ENCODE data around the gene PGA4.
"Not testable (repeated sequence)": the region's sequence is repeated elsewhere in the genome, so short reads cannot be mapped to it uniquely, and the experiment has no call there.

The PGA4 gene

DNA sequence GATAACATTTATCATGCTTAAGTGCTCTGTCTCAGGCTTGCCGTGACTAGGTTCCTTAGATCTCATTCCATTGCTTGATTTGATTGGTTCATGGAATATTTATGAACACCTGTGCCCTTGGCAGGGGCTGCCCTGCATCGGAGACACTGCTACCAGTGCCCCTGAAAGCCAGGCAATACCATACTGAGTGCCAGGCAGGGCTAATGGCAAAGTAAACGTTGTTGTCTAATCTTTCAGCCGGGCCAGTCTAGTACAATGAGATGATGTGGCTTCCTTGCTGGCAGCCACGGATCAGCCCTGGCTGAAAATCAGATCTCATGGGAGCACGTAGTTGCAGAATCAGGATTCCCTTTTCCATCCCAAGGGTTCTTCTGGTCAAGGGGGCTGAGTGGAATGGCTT, 23.8 kb upstream of the PGA4 start:
- Histone ChIP-seq H3K9ac (ENCODE audit: low read depth, low read length) (no peak overlapping the region), H3K79me2 (ENCODE audit: insufficient read depth, low read length) (no peaks in the 10 kb centered on the region), H3K27me3 (ENCODE audit: insufficient read depth, low read length, poor library complexity) (peaks cover 12% of the 10 kb centered on the region), H4K20me1 (ENCODE audit: insufficient read depth, low read length) (no peaks in the 10 kb centered on the region), H3K9me3 (ENCODE audit: insufficient read depth, low read length, severe bottlenecking) (no peaks in the 10 kb centered on the region), H2AFZ (ENCODE audit: low read depth, low read length) (no peak overlapping the region), H3K4me3 (ENCODE audit: low read depth in 1 of 2, low read length in 2 of 2) (no peak overlapping the region), H3K4me1 (ENCODE audit: insufficient read depth, low read length) (no peaks in the 10 kb centered on the region), H3K27ac (ENCODE audit: low read length) (no peak overlapping the region), H3K4me2 (ENCODE audit: insufficient read depth, low read length) (no peak overlapping the region), H3K36me3 (ENCODE audit: insufficient read depth, low read length) (no peaks in the 10 kb centered on the region)
- DNase-seq (no peak), ATAC-seq (ENCODE audit: insufficient read depth, low read depth) (no peak)
- no peak for TF ChIP-seq EZH2 (IDR thresholded peaks at IDR 0.05; ENCODE audit: borderline replicate concordance, low read depth, low read length, severe bottlenecking)
- TF ChIP-seq CTCF (IDR thresholded peaks at IDR 0.05; ENCODE audit: borderline replicate concordance, extremely low read depth, low read length, poor library complexity, severe bottlenecking) = no peak

- no peak overlapping the region for H3K9ac ChIP-seq (ENCODE audit: low read depth, low read length)
- H3K27ac ChIP-seq (ENCODE audit: low read length) = no peak overlapping the region
- H3K36me3 ChIP-seq (ENCODE audit: insufficient read depth, low read length) = no peaks in the 10 kb centered on the region
- no peaks in the 10 kb centered on the region for H4K20me1 ChIP-seq (ENCODE audit: insufficient read depth, low read length)
- DNase-seq = no peak
- H3K27me3 ChIP-seq (ENCODE audit: insufficient read depth, low read length, poor library complexity) = peaks cover 9% of the 10 kb centered on the region
- no peak overlapping the region for H2AFZ ChIP-seq (ENCODE audit: low read depth, low read length)
- H3K9me3 ChIP-seq (ENCODE audit: insufficient read depth, low read length, severe bottlenecking) = no peaks in the 10 kb centered on the region
- no peak overlapping the region for H3K4me2 ChIP-seq (ENCODE audit: insufficient read depth, low read length)
- ATAC-seq (ENCODE audit: insufficient read depth, low read depth) = no peak
- no peak for TF ChIP-seq CTCF (IDR thresholded peaks at IDR 0.05; ENCODE audit: borderline replicate concordance, extremely low read depth, low read length, poor library complexity, severe bottlenecking)
- no peak for TF ChIP-seq EZH2 (IDR thresholded peaks at IDR 0.05; ENCODE audit: borderline replicate concordance, low read depth, low read length, severe bottlenecking)
- H3K4me3 ChIP-seq (ENCODE audit: low read depth in 1 of 2, low read length in 2 of 2) = no peak overlapping the region
- no peaks in the 10 kb centered on the region for H3K4me1 ChIP-seq (ENCODE audit: insufficient read depth, low read length)
- H3K79me2 ChIP-seq (ENCODE audit: insufficient read depth, low read length) = no peaks in the 10 kb centered on the region
These were observed 23.1 kb upstream of the PGA4 start for GRCh38 chr11:61198948-61199523.

DNA sequence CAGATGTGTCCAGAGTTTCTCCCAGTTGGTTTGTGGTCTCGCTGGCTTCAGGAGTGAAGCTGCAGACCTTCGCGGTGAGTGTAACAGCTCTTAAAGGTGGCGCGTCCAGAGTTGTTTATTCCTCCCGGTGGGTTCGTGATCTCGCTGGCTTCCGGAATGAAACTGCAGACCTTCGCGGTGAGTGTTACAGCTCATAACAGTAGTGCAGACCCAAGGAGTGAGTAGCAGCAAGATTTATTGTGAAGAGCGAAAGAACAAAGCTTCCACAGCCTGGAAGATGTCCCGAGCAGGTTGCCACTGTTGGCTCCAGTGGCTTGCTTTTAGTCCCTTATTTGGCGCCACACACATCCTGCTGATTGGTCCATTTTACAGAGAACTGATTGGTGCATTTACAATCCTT, 20.7 kb upstream of the PGA4 start:
- Histone ChIP-seq H3K4me2 (ENCODE audit: insufficient read depth, low read length) (no peak overlapping the region), H3K79me2 (ENCODE audit: insufficient read depth, low read length) (no peaks in the 10 kb centered on the region), H3K36me3 (ENCODE audit: insufficient read depth, low read length) (no peaks in the 10 kb centered on the region), H3K4me1 (ENCODE audit: insufficient read depth, low read length) (no peaks in the 10 kb centered on the region), H3K27ac (ENCODE audit: low read length) (no peak overlapping the region), H3K4me3 (ENCODE audit: low read depth in 1 of 2, low read length in 2 of 2) (no peak overlapping the region), H3K9ac (ENCODE audit: low read depth, low read length) (no peak overlapping the region), H4K20me1 (ENCODE audit: insufficient read depth, low read length) (no peaks in the 10 kb centered on the region), H3K9me3 (ENCODE audit: insufficient read depth, low read length, severe bottlenecking) (no peaks in the 10 kb centered on the region), H3K27me3 (ENCODE audit: insufficient read depth, low read length, poor library complexity) (peaks cover 3% of the 10 kb centered on the region), H2AFZ (ENCODE audit: low read depth, low read length) (no peak overlapping the region)
- DNase-seq (no peak), ATAC-seq (ENCODE audit: insufficient read depth, low read depth) (no peak)
- no peak for TF ChIP-seq CTCF (IDR thresholded peaks at IDR 0.05; ENCODE audit: borderline replicate concordance, extremely low read depth, low read length, poor library complexity, severe bottlenecking)
- no peak for TF ChIP-seq EZH2 (IDR thresholded peaks at IDR 0.05; ENCODE audit: borderline replicate concordance, low read depth, low read length, severe bottlenecking)

- H3K4me2 ChIP-seq (ENCODE audit: insufficient read depth, low read length); H2AFZ ChIP-seq (ENCODE audit: low read depth, low read length); H3K27ac ChIP-seq (ENCODE audit: low read length); H4K20me1 ChIP-seq (ENCODE audit: insufficient read depth, low read length); ATAC-seq (ENCODE audit: insufficient read depth, low read depth); DNase-seq; H3K79me2 ChIP-seq (ENCODE audit: insufficient read depth, low read length); H3K4me1 ChIP-seq (ENCODE audit: insufficient read depth, low read length); H3K4me3 ChIP-seq (ENCODE audit: low read depth in 1 of 2, low read length in 2 of 2); H3K27me3 ChIP-seq (ENCODE audit: insufficient read depth, low read length, poor library complexity); H3K9me3 ChIP-seq (ENCODE audit: insufficient read depth, low read length, severe bottlenecking); H3K36me3 ChIP-seq (ENCODE audit: insufficient read depth, low read length); H3K9ac ChIP-seq (ENCODE audit: low read depth, low read length): not testable (repeated sequence)
These were observed 19.0 kb upstream of the PGA4 start, which contains the start of gene PGA3 for GRCh38 chr11:61202950-61203746. PGA3 (plus strand) TSS chr11:61203515; CDS start chr11:61203565, 50 bp downstream.

DNA sequence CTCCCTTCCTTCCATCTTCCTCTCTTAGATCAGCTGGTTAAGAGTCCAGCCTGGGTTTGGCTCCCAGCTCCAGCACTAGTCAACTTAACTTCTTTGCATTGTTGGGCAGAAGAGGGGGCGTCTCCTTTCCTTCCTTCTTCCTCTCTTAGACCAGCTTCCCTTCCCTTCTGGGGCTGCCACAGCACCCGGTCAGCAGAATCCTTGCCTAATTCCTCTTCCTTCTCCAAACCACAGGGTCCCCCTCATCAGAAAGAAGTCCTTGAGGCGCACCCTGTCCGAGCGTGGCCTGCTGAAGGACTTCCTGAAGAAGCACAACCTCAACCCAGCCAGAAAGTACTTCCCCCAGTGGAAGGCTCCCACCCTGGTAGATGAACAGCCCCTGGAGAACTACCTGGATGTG, 18.3 kb upstream of the PGA4 start:
- not testable (repeated sequence) for H3K36me3 ChIP-seq (ENCODE audit: insufficient read depth, low read length); H4K20me1 ChIP-seq (ENCODE audit: insufficient read depth, low read length); H3K4me1 ChIP-seq (ENCODE audit: insufficient read depth, low read length); H2AFZ ChIP-seq (ENCODE audit: low read depth, low read length); H3K9me3 ChIP-seq (ENCODE audit: insufficient read depth, low read length, severe bottlenecking); H3K9ac ChIP-seq (ENCODE audit: low read depth, low read length); DNase-seq; H3K27ac ChIP-seq (ENCODE audit: low read length); ATAC-seq (ENCODE audit: insufficient read depth, low read depth); H3K4me2 ChIP-seq (ENCODE audit: insufficient read depth, low read length); H3K27me3 ChIP-seq (ENCODE audit: insufficient read depth, low read length, poor library complexity); H3K4me3 ChIP-seq (ENCODE audit: low read depth in 1 of 2, low read length in 2 of 2); H3K79me2 ChIP-seq (ENCODE audit: insufficient read depth, low read length)
